GM19397 (cell line): ENCODE data around the gene SLC35F3.

Source experiments
- ATAC-seq: cut with Tn5 transposase; IDR thresholded peaks from one replicate; pipeline ENCODE4 v1.9.1; 2021; ENCODE audit warnings: mild to moderate bottlenecking, moderate library complexity; ENCODE audit not compliant: unreplicated experiment

The SLC35F3 gene

GRCh38 chr1:233909195-233909594, 4.7 kb downstream of the SLC35F3 start:
- no peak for ATAC-seq

- no peak for ATAC-seq
These were observed 8.0 kb downstream of the SLC35F3 start for GRCh38 chr1:233912447-233912846.

- no peak for ATAC-seq
These were observed 8.4 kb downstream of the SLC35F3 start for GRCh38 chr1:233912909-233913308.

GRCh38 chr1:233916706-233917105, 12.2 kb downstream of the SLC35F3 start:
- ATAC-seq = no peak

GRCh38 chr1:233919786-233920185, 15.3 kb downstream of the SLC35F3 start:
- no peak for ATAC-seq

- no peak for ATAC-seq
These were observed 23.6 kb downstream of the SLC35F3 start for GRCh38 chr1:233928123-233928522.

- ATAC-seq = no peak
These were observed 28.9 kb downstream of the SLC35F3 start for GRCh38 chr1:233933339-233933738.

- no peak for ATAC-seq
These were observed 30.9 kb downstream of the SLC35F3 start for GRCh38 chr1:233935297-233935868.

GRCh38 chr1:233936422-233936821, 31.9 kb downstream of the SLC35F3 start:
- no peak for ATAC-seq

- ATAC-seq = no peak
These were observed 32.4 kb downstream of the SLC35F3 start for GRCh38 chr1:233936842-233937241.

GRCh38 chr1:233938476-233938875, 34.0 kb downstream of the SLC35F3 start:
- no peak for ATAC-seq

GRCh38 chr1:233939451-233939850, 35.0 kb downstream of the SLC35F3 start:
- ATAC-seq = no peak

GRCh38 chr1:233940908-233941307, 36.4 kb downstream of the SLC35F3 start:
- no peak for ATAC-seq

- ATAC-seq = no peak
These were observed 40.1 kb downstream of the SLC35F3 start for GRCh38 chr1:233944601-233945000.

GRCh38 chr1:233945573-233945972, 41.1 kb downstream of the SLC35F3 start:
- no peak for ATAC-seq

- no peak for ATAC-seq
These were observed 41.5 kb downstream of the SLC35F3 start for GRCh38 chr1:233945979-233946378.

GRCh38 chr1:233946724-233947123, 42.2 kb downstream of the SLC35F3 start:
- ATAC-seq = no peak

- ATAC-seq = no peak
These were observed 47.3 kb downstream of the SLC35F3 start for GRCh38 chr1:233951804-233952203.

- no peak for ATAC-seq
These were observed 53.2 kb downstream of the SLC35F3 start for GRCh38 chr1:233957691-233958090.

- no peak for ATAC-seq
These were observed 54.6 kb downstream of the SLC35F3 start for GRCh38 chr1:233959102-233959501.

- no peak for ATAC-seq
These were observed 55.5 kb downstream of the SLC35F3 start for GRCh38 chr1:233959971-233960370.

- ATAC-seq = no peak
These were observed 55.9 kb downstream of the SLC35F3 start for GRCh38 chr1:233960386-233960785.

GRCh38 chr1:233962878-233963277, 58.4 kb downstream of the SLC35F3 start:
- no peak for ATAC-seq
